HEK293T (cell line): ENCODE results near the gene NET1.

ENCODE experiments used
- ARNT ChIP-seq: fragments of 450-650 bp; IDR thresholded peaks from 2 replicates; pipeline ENCODE4 v1.6.1; 2017; ENCODE audit warnings: mild to moderate bottlenecking
- BHLHE40 ChIP-seq: fragments of 450-650 bp; IDR thresholded peaks from 2 replicates; pipeline ENCODE4 v1.6.1; 2016; ENCODE audit warnings: mild to moderate bottlenecking, moderate library complexity, borderline replicate concordance
- CTBP1 ChIP-seq: fragments of 450-650 bp; IDR thresholded peaks from 2 replicates; pipeline ENCODE4 v1.6.1; 2016; ENCODE audit warnings: borderline replicate concordance
- ELF4 ChIP-seq: fragments of 450-650 bp; IDR thresholded peaks from 2 replicates; pipeline ENCODE4 v1.6.1; 2017; ENCODE audit warnings: antibody characterized with exemption
- FOXA1 ChIP-seq: fragments of 450-650 bp; IDR thresholded peaks from 2 replicates; pipeline ENCODE4 v1.6.1; 2016; ENCODE audit warnings: mild to moderate bottlenecking
- FOXK2 ChIP-seq: fragments of 450-650 bp; IDR thresholded peaks from 2 replicates; pipeline ENCODE4 v1.6.1; 2016; ENCODE audit warnings: mild to moderate bottlenecking
- FOXM1 ChIP-seq: fragments of 450-650 bp; IDR thresholded peaks from 2 replicates; pipeline ENCODE4 v1.6.1; 2017; ENCODE audit warnings: mild to moderate bottlenecking, borderline replicate concordance
- HDGF ChIP-seq: fragments of 450-650 bp; IDR thresholded peaks from 2 replicates; pipeline ENCODE4 v1.6.1; 2017; ENCODE audit warnings: antibody characterized with exemption, borderline replicate concordance
- NFRKB ChIP-seq: fragments of 450-650 bp; IDR thresholded peaks from 2 replicates; pipeline ENCODE4 v1.6.1; 2016; ENCODE audit warnings: mild to moderate bottlenecking, moderate library complexity
- SP1 ChIP-seq: fragments of 450-650 bp; IDR thresholded peaks from 2 replicates; pipeline ENCODE4 v1.6.1; 2017
- SUZ12 ChIP-seq: fragments of 450-650 bp; IDR thresholded peaks from 2 replicates; pipeline ENCODE4 v1.6.1; 2016; ENCODE audit warnings: mild to moderate bottlenecking
- TARDBP ChIP-seq: fragments of 450-650 bp; IDR thresholded peaks from 2 replicates; pipeline ENCODE4 v1.6.1; 2016
- TF ChIP-seq, protein P1 (sequence below): fragments of 450-650 bp; IDR thresholded peaks from 2 replicates; pipeline ENCODE4 v1.6.1; 2016

DNA sequence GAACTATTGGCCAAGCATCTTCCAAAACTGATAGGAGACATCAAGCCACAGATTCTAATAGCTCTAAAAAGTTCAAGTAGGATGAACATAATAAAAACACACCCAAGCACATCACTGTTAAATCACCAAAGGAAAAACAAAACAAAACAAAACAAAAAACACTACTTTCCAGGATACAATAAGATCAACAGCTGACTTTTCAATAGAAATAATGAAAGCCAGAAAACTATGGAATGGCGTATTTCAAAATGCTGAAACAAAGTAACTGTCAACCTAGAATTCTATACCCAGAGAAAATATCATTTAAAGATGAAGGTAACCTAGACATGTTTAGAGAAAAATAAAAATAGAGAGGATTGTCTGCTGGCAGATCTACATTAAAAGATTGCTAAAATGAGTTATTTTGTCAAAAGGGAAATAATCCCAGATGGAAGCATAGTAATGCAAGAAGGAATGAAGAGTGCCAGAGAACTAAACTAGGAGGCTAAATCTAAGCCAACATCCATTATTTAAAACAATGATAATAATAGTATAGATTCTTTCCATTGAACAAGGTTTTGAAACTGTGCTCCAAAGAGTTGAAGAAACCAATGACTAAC, 21.7 kb upstream of the NET1 start:
- TF ChIP-seq, protein P1, sequence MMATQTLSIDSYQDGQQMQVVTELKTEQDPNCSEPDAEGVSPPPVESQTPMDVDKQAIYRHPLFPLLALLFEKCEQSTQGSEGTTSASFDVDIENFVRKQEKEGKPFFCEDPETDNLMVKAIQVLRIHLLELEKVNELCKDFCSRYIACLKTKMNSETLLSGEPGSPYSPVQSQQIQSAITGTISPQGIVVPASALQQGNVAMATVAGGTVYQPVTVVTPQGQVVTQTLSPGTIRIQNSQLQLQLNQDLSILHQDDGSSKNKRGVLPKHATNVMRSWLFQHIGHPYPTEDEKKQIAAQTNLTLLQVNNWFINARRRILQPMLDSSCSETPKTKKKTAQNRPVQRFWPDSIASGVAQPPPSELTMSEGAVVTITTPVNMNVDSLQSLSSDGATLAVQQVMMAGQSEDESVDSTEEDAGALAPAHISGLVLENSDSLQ, result no peak
- TF ChIP-seq ELF4 (no peak), NFRKB (no peak), SUZ12 (no peak), TARDBP (no peak), HDGF (no peak), FOXK2 (no peak), ARNT (no peak), SP1 (no peak), FOXM1 (no peak), CTBP1 (no peak), FOXA1 (no peak), BHLHE40 (no peak)
